ENCODE results near the gene LRRC8C. TPM values are rescaled to one million over a fixed set of nuclear protein-coding genes. Genes with fewer than 3 reads are reported as not detected.

LRRC8C gene
- total and polyA plus RNA-seq, 4 donors: 0.75 to 14.4 (median 5.6) TPM

DNA sequence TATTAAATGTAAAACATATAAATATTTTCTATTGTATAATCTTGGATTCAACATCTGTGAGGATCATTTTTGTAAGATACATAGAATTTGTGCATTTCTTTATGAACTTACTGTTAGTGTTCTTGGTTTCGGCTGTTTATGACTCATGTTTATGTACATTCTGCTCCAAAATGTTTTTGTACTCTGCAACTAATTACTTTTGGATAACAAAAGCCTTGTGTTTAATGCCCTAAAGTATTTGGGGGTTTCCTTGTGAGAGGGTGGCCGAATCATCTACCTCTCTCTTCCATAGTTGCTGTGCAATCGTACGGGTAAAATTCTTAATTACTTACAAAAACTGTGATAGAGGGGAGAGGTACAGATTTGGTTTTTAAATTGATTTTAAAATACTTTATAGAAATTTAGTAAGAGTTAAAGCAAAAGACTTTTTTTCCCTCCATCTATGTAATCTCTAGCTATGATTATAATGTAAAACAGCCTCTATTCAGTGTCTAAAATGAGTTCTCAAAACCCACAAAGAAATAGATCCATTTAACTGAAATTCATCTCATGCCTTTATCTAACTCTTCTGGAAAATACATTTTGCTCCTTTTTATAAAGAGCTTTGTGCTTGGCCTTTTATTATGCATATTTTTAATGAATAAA lies 38.7 kb upstream of the LRRC8C start:
- DNase-seq (no peak), ATAC-seq (ENCODE audit: low FRiP score) (no peak)
- H3K9me3 ChIP-seq (ENCODE audit: control insufficient read depth, low read length): no peaks in the 10 kb centered on the region
- 82 to 92% methylated on average over 4 of the region's 4 CpGs for WGBS, 2 donors
- H3K36me3 ChIP-seq (ENCODE audit: control insufficient read depth in 1 of 2, insufficient read depth in 2 of 2, low read length in 1 of 2): no peaks in the 10 kb centered on the region
- intact Hi-C loops (cut with DNase I): loop anchor here in 1 of 2 donors (10.0 kb wide), 1 partner anchor 59 kb away; no protein-coding TSS in a partner anchor
- no peaks in the 10 kb centered on the region for H3K4me1 ChIP-seq (ENCODE audit: control insufficient read depth in 1 of 2, insufficient read depth in 2 of 2, low read length in 2 of 2)
- H3K27me3 ChIP-seq (ENCODE audit: control insufficient read depth in 1 of 2, insufficient read depth in 2 of 2, low read length in 1 of 2): no peaks in the 10 kb centered on the region
- H3K27ac ChIP-seq (ENCODE audit: low read depth in 1 of 2, low read length in 2 of 2): no peak overlapping the region
- no peak overlapping the region for H3K4me3 ChIP-seq (ENCODE audit: low read length in 2 of 2)

GRCh38 chr1:89596698-89597097 lies 36.2 kb upstream of the LRRC8C start:
- DNase-seq (no peak), ATAC-seq (ENCODE audit: low FRiP score) (no peak)
- no peak overlapping the region for H3K27ac ChIP-seq (ENCODE audit: low read depth in 1 of 2, low read length in 2 of 2)
- H3K4me3 ChIP-seq (ENCODE audit: low read length in 2 of 2): no peak overlapping the region
- H3K36me3 ChIP-seq (ENCODE audit: control insufficient read depth in 1 of 2, insufficient read depth in 2 of 2, low read length in 1 of 2): no peaks in the 10 kb centered on the region
- H3K9me3 ChIP-seq (ENCODE audit: control insufficient read depth, low read length): no peaks in the 10 kb centered on the region
- intact Hi-C loops (cut with DNase I): loop anchor here (5.0 to 10.0 kb wide), 2 partner anchors 62 to 114 kb away; no protein-coding TSS in a partner anchor
- WGBS, 2 donors: 92% methylated on average over 2 of the region's 2 CpGs
- no peaks in the 10 kb centered on the region for H3K4me1 ChIP-seq (ENCODE audit: control insufficient read depth in 1 of 2, insufficient read depth in 2 of 2, low read length in 2 of 2)
- H3K27me3 ChIP-seq (ENCODE audit: control insufficient read depth in 1 of 2, insufficient read depth in 2 of 2, low read length in 1 of 2): no peaks in the 10 kb centered on the region

GRCh38 chr1:89598450-89599331 lies 34.2 kb upstream of the LRRC8C start:
- Histone ChIP-seq H3K4me3 (ENCODE audit: low read length in 2 of 2) (no peak overlapping the region), H3K27me3 (ENCODE audit: control insufficient read depth in 1 of 2, insufficient read depth in 2 of 2, low read length in 1 of 2) (no peaks in the 10 kb centered on the region), H3K36me3 (ENCODE audit: control insufficient read depth in 1 of 2, insufficient read depth in 2 of 2, low read length in 1 of 2) (no peaks in the 10 kb centered on the region), H3K4me1 (ENCODE audit: control insufficient read depth in 1 of 2, insufficient read depth in 2 of 2, low read length in 2 of 2) (no peaks in the 10 kb centered on the region), H3K27ac (ENCODE audit: low read depth in 1 of 2, low read length in 2 of 2) (no peak overlapping the region), H3K9me3 (ENCODE audit: control insufficient read depth, low read length) (no peaks in the 10 kb centered on the region)
- ATAC-seq (ENCODE audit: low FRiP score): no peak
- DNase-seq: no peak
- intact Hi-C loops (cut with DNase I): loop anchor here (5.0 to 10.0 kb wide), 2 partner anchors 64 to 116 kb away; no protein-coding TSS in a partner anchor
- WGBS, 2 donors: 63 to 66% methylated on average over 5 of the region's 5 CpGs

DNA sequence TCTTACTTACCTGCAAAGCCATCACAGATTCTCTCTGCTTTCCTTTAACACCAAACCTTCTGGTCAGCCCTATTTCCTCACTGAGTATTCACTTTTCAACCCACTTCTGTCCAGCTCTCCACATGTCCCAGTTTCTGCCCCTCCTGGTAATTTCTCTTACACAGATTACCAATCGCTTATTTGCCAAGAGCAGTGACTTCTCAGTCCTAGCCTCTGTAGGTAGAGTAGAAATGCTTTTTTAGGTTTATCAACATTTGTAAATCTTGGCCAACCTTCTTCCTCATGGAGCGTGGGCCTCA lies 33.6 kb upstream of the LRRC8C start:
- no peaks in the 10 kb centered on the region for H3K9me3 ChIP-seq (ENCODE audit: control insufficient read depth, low read length)
- no peak overlapping the region for H3K27ac ChIP-seq (ENCODE audit: low read depth in 1 of 2, low read length in 2 of 2)
- DNase-seq (no peak), ATAC-seq (ENCODE audit: low FRiP score) (no peak)
- no peaks in the 10 kb centered on the region for H3K36me3 ChIP-seq (ENCODE audit: control insufficient read depth in 1 of 2, insufficient read depth in 2 of 2, low read length in 1 of 2)
- H3K4me1 ChIP-seq (ENCODE audit: control insufficient read depth in 1 of 2, insufficient read depth in 2 of 2, low read length in 2 of 2): no peaks in the 10 kb centered on the region
- intact Hi-C loops (cut with DNase I): loop anchor here (5.0 to 10.0 kb wide), 2 partner anchors 64 to 117 kb away; no protein-coding TSS in a partner anchor
- no peaks in the 10 kb centered on the region for H3K27me3 ChIP-seq (ENCODE audit: control insufficient read depth in 1 of 2, insufficient read depth in 2 of 2, low read length in 1 of 2)
- WGBS, 2 donors: 89 to 94% methylated on average over 2 of the region's 2 CpGs
- H3K4me3 ChIP-seq (ENCODE audit: low read length in 2 of 2): no peak overlapping the region

DNA sequence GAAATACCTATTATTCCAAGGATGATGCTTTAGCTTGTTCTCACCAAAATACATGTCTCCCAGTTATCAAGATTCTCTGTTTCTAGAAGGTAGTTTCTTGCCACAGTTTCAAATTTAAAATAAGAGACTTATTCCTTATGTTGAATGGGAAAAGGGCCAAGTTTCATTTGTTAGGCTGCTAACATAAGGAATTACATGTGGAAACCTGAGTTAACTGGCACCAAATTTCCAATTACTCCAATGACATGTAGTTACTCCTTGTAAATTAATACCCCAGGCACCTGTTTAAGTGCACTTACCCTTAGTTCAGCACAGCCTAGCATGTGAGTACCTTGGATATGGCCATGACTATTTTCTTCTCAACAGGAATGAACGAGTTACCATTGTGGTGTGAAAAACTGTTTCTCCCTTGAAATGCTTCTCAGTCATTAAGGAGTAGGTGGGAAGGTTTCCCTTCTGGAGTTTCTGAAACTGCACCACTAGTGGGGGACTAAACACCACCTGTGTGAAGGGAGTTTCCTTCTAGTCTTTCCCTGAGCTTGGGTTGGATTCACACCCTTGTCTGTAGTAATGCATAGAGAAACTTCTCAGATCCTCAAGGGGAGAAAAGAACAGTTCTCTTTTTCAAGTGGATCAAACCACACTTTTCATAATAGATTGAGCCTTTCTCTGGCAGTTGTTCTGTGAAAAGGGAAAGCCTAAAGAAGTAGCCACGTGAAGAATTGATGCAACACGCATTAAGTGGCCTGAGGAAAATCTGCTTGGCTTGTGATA lies 32.3 kb upstream of the LRRC8C start:
- WGBS, 2 donors: 90 to 92% methylated on average over 3 of the region's 3 CpGs
- intact Hi-C loops (cut with DNase I): no loop called here
- H3K4me3 ChIP-seq (ENCODE audit: low read length in 2 of 2): no peak overlapping the region
- ATAC-seq (ENCODE audit: low FRiP score): no peak
- H3K27ac ChIP-seq (ENCODE audit: low read depth in 1 of 2, low read length in 2 of 2): no peak overlapping the region
- H3K9me3 ChIP-seq (ENCODE audit: control insufficient read depth, low read length): no peaks in the 10 kb centered on the region
- H3K36me3 ChIP-seq (ENCODE audit: control insufficient read depth in 1 of 2, insufficient read depth in 2 of 2, low read length in 1 of 2): no peaks in the 10 kb centered on the region
- DNase-seq: no peak
- H3K4me1 ChIP-seq (ENCODE audit: control insufficient read depth in 1 of 2, insufficient read depth in 2 of 2, low read length in 2 of 2): no peaks in the 10 kb centered on the region
- H3K27me3 ChIP-seq (ENCODE audit: control insufficient read depth in 1 of 2, insufficient read depth in 2 of 2, low read length in 1 of 2): no peaks in the 10 kb centered on the region

- Histone ChIP-seq H3K36me3 (ENCODE audit: control insufficient read depth in 1 of 2, insufficient read depth in 2 of 2, low read length in 1 of 2) (no peaks in the 10 kb centered on the region), H3K27me3 (ENCODE audit: control insufficient read depth in 1 of 2, insufficient read depth in 2 of 2, low read length in 1 of 2) (no peaks in the 10 kb centered on the region), H3K9me3 (ENCODE audit: control insufficient read depth, low read length) (no peaks in the 10 kb centered on the region), H3K4me1 (ENCODE audit: control insufficient read depth in 1 of 2, insufficient read depth in 2 of 2, low read length in 2 of 2) (no peaks in the 10 kb centered on the region), H3K4me3 (ENCODE audit: low read length in 2 of 2) (no peak overlapping the region), H3K27ac (ENCODE audit: low read depth in 1 of 2, low read length in 2 of 2) (no peak overlapping the region)
- DNase-seq (no peak), ATAC-seq (ENCODE audit: low FRiP score) (no peak)
- intact Hi-C loops (cut with DNase I): no loop called here
- 43 to 54% methylated on average over 6 of the region's 6 CpGs for WGBS, 2 donors
Measured at GRCh38 chr1:89602871-89603404, 30.0 kb upstream of the LRRC8C start.

GRCh38 chr1:89603651-89604413 lies 29.1 kb upstream of the LRRC8C start:
- DNase-seq (no peak), ATAC-seq (ENCODE audit: low FRiP score) (no peak)
- H3K27me3 ChIP-seq (ENCODE audit: control insufficient read depth in 1 of 2, insufficient read depth in 2 of 2, low read length in 1 of 2): no peaks in the 10 kb centered on the region
- H3K36me3 ChIP-seq (ENCODE audit: control insufficient read depth in 1 of 2, insufficient read depth in 2 of 2, low read length in 1 of 2): no peaks in the 10 kb centered on the region
- H3K4me1 ChIP-seq (ENCODE audit: control insufficient read depth in 1 of 2, insufficient read depth in 2 of 2, low read length in 2 of 2): no peaks in the 10 kb centered on the region
- no peaks in the 10 kb centered on the region for H3K9me3 ChIP-seq (ENCODE audit: control insufficient read depth, low read length)
- intact Hi-C loops (cut with DNase I): no loop called here
- no peak overlapping the region for H3K4me3 ChIP-seq (ENCODE audit: low read length in 2 of 2)
- no peak overlapping the region for H3K27ac ChIP-seq (ENCODE audit: low read depth in 1 of 2, low read length in 2 of 2)
- 66 to 71% methylated on average over 4 of the region's 4 CpGs for WGBS, 2 donors

DNA sequence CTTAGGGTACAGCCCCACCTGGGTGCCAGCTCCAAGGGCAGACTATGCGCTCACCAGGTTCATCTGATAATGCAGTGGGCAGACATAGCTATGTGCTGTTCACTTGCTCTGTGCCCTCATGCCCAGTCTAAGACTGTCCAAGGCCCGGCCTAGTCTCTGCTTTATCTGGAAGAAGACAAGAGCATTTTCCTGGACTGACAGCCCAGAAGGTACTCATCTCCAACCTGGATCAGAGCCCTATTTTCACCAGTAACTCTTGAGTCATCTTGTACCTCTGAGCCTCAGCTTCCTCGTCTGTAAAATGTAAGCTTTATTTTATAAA lies 28.5 kb upstream of the LRRC8C start:
- Histone ChIP-seq H3K4me3 (ENCODE audit: low read length in 2 of 2) (no peak overlapping the region), H3K9me3 (ENCODE audit: control insufficient read depth, low read length) (no peaks in the 10 kb centered on the region), H3K27ac (ENCODE audit: low read depth in 1 of 2, low read length in 2 of 2) (no peak overlapping the region), H3K27me3 (ENCODE audit: control insufficient read depth in 1 of 2, insufficient read depth in 2 of 2, low read length in 1 of 2) (no peaks in the 10 kb centered on the region), H3K36me3 (ENCODE audit: control insufficient read depth in 1 of 2, insufficient read depth in 2 of 2, low read length in 1 of 2) (no peaks in the 10 kb centered on the region), H3K4me1 (ENCODE audit: control insufficient read depth in 1 of 2, insufficient read depth in 2 of 2, low read length in 2 of 2) (no peaks in the 10 kb centered on the region)
- intact Hi-C loops (cut with DNase I): no loop called here
- ATAC-seq (ENCODE audit: low FRiP score) (no peak), DNase-seq (no peak)
- WGBS, 2 donors: 88 to 92% methylated on average over 3 of the region's 3 CpGs

Measured in aorta (tissue), 5 donors.